ENCODE results near the gene CACUL1.
A peak's percentile ranks its signal among the peaks of the same experiment; 100 is the strongest.
"Not testable (repeated sequence)": the region's sequence is repeated elsewhere in the genome, so short reads cannot be mapped to it uniquely, and the experiment has no call there.

The CACUL1 gene

GRCh38 chr10:118682533-118682932 is 72.2 kb downstream of the CACUL1 start:
- DNase-seq, result no peak

- no peak for DNase-seq
Measured at GRCh38 chr10:118680197-118680596, 74.6 kb downstream of the CACUL1 start.

- no peak for DNase-seq
Measured at GRCh38 chr10:118674226-118674919, 80.4 kb downstream of the CACUL1 start.

DNA sequence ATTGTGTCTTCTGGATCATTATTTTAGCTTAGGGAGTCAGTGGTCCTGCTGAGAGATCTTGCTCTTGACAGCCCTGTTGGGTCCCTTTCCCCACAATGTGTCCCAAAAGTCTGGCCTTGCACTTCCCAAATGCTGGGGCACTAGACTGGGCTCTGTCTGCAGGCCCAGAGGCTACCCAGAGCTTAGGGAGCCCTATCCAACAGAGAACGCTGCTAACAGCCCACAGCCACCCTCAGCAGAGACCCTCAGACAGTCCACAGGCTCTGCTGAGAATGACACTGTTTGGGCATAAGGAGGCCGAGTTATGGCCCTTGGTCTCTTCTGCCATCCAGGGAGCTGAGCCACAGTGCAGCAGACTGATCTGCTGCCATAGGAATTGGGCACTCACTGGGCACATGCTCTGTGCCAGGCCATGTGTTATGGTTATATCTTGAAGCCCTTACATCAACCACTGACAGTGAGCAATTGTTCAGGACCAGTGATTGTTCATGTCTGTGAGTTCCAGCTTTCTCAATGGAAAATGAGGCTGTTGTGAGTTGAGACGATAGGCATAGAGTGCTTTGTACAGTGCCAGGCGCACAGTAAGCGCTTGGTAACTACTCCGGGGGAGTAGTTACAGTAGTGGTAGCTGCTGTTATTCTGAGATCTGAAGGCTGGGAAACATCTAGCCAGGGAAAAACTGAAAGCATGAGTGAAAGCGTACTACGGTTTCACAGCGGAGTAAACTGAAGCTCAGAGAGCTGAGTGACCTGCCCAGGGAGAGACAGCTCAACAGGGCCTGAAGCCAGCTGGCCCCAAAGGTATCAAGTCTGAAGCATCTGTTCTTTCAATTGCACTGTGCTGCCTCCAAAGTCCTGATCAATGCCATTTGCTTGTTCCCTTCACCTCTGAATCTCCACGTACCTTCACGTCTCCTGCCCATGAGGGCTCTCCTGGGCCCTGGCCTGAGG is 81.7 kb downstream of the CACUL1 start:
- DNase-seq, result no peak

GRCh38 chr10:118672153-118672552 is 82.6 kb downstream of the CACUL1 start:
- no peak for DNase-seq

DNA sequence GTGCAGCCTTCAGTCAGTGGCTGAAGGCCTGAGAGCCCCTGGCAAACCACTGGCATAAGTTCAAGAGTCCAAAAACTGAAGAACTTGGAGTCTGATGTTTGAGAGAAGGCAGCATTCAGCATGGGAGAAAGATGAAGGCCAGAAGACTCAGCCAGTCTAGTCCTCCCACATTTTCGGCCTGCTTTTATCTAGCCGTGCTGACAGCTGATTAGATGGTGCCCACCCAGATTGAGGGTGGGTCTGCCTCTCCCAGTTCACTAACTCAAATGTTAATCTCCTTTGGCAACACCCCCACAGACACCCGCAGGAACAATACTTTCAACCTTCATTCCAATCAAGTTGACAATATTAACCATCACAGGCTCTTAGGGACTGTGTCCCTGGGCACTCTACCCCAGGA is 83.5 kb downstream of the CACUL1 start:
- DNase-seq, result not testable (repeated sequence)

DNA sequence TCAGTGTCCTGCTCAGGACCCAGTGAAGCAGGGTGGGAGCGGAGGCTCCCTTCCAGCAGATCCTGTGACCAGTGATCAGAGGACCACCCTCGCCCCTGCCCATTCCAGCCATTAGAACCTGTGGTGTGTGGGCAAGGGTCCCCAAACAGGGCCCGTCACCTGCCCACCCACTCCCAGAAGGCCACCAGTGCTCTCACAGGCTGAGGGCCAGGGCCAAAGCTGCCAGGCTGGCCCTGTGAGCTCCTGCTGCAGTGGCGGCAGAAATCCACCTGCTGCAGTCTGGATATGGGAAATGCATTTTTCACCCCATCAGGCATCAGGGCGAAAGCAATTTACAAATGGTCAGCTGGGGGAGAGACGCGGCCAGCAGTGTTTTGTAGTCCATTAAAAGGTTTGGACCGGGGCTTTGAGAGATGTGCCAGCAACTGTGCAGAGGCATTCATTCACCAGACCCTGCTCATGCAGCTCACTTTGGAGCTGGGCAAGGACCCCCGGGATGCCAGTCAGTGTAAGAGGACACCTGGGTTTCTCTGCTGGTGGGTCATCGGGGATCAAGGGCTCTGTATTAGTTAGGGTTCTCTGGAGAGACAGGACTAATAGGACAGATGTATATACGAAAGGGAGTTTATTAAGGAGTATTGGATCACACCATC is 84.2 kb downstream of the CACUL1 start:
- DNase-seq, result no peak

GRCh38 chr10:118669835-118670234 is 84.9 kb downstream of the CACUL1 start:
- no peak for DNase-seq

DNA sequence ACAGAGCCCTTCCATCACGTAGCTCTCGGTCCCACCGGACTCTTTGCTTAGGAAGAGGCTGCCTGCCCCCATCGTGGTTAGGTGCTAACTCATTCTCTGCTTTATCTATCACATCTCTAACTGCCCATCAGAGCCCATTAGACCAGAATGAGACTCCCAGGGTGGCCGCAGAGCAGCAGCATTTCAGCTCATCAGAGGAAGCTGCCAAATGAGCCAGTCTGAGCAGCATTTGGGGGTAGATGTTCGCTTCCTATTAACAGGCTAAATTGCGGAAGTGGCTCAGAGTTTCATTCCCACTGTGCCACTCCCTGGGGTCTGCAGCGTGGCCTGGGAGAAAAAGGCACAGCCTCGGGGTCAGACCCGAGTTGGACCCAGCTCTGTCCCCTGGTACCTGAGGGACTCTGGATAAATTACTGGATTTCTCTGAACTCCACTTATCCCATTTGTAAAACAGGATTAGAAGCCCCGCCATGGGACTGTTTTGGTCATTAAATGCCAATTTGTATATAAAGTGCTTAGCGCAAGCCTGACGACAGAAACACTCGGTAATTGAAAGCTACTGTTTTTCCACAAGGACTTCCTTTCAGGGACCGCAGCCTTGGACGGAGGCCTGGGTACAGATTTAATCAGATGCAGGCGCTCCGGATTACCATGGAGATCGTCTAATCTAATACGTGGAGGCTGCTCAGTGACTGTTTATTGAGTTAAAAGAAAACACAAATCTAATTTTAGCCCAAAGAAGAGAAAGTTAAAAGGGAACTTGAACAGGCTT is 85.6 kb downstream of the CACUL1 start:
- no peak for DNase-seq

DNA sequence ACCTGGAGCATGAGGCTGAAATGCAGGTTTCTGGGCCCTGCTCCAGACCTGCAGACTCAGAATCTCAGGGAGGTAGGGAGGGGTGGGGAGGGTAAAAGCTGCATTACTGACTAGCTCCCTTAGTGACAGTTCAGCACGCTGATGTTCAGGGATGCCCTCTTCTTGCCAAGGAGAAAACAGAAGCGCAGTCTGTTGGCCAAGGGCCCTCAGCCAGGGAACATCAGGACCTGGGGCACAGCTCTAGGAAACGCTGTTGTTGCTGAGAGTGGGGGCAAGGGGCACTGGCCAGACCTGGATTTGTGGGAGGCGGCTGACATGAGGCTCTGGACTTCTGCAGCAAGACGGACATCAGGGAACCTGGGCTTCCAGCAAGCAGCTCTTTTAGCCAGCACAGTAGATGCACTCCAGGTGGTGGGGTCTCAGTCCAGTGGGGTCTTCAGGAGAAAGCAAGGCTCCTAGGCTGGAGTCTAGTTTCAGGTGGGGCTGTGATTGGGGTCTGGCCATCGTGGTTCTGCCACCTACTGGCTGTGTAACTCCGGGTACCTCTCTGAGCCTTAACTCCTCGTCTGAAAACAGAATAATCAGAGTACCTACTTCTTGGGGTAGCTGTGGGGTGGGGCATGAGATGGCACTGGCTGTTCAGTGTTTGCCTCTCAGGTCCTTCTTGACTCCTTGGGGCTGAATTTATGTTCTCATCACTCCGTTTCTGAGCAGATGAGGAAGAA is 86.4 kb downstream of the CACUL1 start:
- no peak for DNase-seq

DNA sequence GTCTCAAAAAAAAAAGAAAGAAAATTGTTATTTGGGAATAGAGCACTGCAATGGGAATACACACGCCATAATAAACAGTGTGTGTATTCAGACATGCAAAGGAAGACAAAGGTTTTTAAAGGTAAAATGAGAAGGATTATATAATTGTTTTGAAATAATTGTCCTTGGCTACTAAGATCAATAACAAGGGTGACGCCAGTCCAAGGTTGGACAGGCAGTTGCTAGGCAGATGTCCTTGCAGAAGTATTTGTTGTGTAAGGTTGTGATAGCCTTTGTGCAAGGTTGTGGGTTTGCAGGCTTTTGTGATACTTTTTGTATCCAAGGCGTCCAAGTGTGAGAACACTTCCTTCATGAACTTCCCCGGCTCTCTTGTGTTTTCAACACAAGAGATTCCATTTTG is 87.0 kb downstream of the CACUL1 start:
- DNase-seq, result no peak

DNA sequence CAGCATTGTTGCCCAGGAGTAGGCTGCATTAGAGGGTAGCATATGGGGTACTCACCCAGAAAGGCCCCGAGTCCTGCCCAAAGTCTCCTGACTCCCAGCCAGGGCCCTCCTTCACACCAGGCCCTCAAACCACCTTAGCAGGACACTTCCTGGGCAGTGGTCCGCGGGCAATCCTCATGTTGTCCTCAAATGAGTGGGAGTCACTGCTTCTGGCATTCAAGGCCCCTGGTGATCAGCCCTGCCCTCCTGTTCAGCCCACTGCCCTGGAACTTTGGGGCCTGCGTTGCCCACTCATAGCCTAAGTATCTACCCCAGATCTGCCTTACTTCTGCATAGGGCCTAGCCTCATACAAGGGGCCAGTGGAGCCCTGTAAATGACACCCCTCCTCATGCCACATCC is 88.4 kb downstream of the CACUL1 start:
- DNase-seq, result no peak

DNA sequence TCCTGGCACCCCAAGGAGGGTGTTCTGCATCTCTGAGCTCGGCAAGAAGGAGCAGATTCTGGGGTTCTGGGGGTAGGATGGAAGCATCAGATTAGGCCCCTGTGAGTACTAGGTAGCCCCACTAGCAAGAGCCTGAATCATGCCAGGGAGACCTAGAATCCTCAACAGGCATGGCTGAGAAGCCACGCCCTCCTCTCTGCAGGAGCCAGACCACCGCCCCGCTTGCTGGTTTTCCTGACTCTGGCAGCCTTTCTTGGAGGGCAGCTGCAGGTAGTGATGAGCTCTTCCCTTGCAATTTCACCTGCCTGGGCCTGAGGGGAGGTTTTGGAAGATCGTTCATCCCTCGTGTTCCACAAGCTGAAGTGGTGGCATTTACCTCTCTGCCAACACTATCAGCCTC is 90.4 kb downstream of the CACUL1 start:
- no peak for DNase-seq

DNA sequence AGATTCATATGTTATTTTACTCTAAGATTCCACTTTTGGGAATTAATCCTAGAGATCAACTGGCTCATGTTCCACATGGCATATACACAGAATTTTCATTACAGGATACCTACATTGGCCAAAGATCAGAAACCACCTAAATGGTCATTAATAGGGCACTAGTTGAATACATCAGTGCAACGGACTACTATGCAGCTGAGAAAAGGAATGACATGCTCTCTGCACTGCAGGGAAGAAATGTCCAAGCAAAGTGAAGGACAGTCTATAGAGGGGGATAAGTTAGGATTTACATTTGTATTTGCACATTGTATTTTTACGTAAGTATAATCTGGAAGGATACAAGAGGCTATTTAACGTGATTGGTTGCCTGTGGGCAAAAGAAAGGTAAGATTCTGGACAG is 91.6 kb downstream of the CACUL1 start:
- DNase-seq, result no peak

DNA sequence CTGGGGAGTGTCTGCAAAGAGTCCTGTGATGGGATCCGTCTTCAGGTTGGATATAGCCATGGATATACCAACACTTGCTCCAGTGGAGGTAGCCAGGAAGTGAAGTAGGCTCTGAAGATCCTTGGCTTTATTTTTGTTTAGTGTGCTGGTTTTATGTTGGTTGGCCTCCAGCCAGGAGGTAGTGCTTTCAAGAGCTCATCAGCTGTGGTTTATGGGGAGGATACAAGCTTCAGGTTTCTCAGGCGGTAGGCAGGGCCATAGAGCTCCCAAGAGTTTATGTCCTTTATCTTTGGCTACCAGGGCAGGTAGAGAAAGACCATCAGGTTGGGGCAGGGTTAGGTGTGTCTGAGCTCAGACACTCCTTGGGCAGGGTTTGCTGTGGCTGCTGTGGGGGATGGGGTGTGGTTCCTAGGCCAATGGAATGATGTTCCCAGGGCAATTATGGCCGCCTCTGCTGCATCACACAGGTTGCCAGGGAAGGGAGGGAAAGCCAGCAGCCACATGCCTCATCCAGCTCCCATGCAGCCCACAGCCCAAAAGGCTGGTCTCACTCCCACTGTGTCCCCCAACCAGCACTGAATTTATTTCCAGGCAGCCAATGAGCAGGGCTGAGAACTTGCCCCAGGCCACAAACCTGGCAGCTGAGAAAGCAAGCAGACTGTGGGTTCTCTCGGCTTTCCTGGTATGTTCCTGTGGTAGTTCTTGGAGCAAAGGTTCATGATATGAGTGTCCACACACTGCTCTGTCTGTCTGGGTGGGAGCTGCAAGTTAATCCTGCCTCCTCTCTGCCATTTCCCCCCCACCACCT is 92.3 kb downstream of the CACUL1 start:
- DNase-seq, result peak; percentile 19

DNA sequence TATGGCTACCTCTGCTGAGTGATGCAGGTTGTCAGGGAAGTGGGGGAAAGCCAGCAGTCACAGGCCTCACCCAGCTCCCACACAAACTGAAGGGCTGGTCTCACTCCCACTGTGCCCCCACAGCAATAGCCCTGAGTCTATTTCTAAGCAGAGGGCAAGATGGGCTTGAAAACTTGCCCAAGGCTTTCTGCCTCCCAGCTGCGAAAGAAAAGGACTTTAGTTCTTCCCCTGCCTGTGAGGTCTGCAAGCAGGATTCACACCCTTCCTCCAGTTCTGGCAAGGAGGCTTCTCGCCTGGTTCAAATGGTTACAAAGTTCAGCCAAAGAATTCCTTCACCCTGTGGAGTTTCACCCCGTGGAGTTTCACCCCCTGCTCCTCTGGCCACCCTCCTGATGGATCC is 96.0 kb downstream of the CACUL1 start:
- DNase-seq, result no peak

DNA sequence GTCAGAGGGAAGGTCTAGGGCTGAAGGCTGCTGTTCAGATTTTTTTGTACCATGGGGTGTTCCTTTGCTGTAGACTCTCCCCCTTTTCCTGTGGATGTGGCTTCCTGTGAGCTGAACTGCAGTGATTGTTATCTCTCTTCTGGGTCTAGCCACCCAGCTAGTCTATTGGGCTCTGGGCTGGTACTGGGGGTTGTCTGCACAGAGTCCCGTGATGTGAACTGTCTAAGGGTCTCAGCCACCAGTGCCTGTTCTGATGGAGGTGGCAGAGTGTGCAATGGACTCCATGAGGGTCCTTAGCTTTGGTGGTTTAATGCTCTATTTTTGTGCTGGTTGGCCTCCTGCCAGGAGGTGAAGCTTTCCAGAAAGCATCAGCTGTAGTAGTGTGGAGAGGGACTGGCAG is 96.6 kb downstream of the CACUL1 start:
- not testable (repeated sequence) for DNase-seq

DNA sequence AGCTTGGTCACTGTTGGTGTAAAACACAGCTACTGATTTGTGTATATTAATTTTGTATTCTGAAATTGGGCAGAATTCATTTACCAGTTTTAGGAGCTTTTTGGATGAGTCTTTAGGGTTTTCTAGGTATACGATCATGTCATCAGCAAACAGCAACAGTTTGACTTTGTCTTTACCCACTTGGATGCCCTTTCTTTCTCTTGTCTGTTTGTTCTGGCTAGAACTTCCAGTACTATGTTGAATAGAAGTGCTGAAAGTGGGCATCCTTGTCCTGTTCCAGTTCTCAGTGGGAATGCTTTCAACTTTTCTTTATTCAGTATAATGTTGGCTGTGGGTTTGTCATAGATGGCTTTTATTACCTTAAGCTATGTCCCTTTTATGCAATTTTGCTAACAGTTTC is 109.5 kb downstream of the CACUL1 start:
- not testable (repeated sequence) for DNase-seq

- no peak for DNase-seq
Measured at GRCh38 chr10:118642228-118642627, 112.5 kb downstream of the CACUL1 start.

- no peak for DNase-seq
Measured at GRCh38 chr10:118638680-118639079, 116.1 kb downstream of the CACUL1 start.

GRCh38 chr10:118635674-118636402 is 118.9 kb downstream of the CACUL1 start:
- DNase-seq, result no peak
